Measurements from ENCODE around the gene LYAR.

The LYAR gene, protein sequence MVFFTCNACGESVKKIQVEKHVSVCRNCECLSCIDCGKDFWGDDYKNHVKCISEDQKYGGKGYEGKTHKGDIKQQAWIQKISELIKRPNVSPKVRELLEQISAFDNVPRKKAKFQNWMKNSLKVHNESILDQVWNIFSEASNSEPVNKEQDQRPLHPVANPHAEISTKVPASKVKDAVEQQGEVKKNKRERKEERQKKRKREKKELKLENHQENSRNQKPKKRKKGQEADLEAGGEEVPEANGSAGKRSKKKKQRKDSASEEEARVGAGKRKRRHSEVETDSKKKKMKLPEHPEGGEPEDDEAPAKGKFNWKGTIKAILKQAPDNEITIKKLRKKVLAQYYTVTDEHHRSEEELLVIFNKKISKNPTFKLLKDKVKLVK

DNA sequence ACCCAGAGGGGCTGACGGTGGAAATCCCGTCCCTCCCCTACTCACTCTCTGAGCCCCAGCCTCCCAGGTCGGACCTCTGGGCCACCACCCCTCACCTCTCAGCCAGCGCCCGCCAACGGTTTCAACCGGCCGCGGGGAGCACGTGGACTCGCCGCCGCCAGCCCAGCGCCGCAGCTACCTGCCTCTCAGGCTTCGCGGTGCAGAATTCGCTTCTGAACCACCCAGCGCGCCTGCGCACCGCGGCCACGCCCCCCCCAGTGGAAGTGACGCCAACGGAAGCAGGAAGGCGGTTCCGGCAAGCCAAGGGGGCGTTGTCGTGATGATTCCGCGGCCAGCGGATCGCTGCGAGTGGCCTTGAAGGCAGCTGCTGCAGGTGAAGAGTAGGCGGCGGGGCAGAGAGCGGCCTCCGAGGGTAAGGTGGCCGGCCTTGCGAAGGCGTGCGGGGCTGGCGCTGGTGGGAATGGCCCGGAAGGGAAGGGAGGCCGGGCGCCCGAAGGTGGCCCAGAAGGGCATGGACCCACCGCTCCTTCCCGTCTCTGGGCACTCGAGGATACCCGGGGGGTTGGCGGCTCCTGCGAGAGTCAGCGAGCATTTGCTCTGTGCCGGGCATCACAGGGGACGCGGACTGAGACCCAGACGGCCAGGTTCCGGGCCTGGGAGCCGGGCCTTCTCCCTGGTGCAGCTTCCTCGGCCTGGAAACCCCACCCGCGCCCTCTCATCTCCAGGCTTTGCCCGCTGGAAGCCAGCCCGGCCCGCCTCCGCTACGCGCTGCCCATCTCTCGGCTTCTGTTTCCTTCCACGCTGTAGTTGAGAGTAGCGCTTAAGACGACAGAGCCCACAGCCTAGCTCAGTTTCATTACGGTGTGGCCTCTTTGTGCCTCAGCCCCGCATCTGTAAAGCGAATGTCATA, at the start of gene LYAR, which contains the start of gene ZBTB49:
LYAR (minus strand) TSS at position 214 of the 910 bp plus-strand sequence. CDS start 6,412 bp downstream, outside the sequence.
ZBTB49 (plus strand) TSS at position 311 of the 910 bp plus-strand sequence. CDS start 9,695 bp downstream, outside the sequence.
- DNase-seq = peak; percentile 86 to 87

DNA sequence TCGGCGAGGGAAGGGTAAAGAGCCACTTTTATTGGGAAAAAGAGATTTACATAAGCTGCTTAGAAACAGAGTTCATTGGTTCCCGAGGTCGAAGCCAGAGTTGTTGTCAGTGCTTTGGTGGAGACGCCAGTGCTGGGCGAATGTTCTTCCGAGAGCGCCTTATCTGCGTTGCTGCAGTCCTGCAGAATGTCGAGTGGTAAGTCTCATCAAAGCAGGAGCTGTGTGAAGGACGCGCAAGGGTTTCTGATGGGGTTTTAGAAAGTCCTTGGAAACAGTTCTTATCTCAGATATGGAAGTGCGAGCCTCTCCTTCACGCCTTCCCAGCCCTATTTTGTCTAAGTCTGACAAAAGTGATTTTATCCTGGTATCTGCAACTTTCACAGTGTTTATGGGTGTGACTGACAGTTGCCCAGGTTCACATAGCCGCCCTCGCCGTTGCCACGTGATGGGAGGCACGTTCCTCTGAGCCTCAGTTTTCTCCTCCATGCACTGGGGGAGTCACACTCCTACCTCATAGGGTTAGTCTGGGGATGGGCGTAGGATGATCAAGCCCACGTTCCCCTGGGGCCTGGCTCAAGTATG, 49.6 kb upstream of the LYAR start:
- DNase-seq = no peak

DNA sequence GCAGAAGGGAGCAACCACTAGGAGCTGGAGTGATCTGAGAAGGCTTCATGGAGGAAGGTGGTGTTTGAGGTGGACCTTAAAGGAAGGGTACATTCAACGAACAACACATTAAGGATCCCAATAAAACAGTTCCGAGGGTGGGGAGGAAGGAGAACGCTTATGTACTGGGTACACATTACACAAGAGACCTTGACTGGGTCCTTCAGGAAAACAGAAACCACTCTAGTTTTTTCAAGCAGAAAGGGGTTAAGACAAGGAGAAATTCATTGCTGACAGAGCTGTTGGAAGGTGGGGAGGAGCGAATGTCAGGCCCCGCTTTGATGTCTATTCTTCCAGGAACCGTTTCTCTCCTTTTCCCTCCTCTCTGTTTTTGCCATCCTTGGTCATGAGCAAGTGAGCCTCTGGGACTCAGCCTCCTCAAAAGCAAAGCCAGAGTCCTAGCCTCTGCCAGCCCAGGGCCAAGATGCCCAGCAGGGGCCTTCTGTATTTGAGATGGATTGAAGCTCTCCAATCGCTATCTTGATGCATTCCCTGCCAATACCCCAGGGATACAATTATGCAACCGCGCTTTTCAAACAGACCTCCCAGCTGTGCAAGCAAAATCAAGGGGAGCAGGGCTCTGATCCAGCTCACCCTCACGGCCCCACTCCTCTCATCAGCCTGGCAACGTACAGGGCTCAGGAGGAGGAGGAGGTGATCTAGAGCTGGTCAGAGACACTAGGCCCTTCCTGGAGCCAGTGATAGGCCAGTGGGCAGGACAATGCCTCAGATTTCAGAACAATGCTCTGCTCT, 48.5 kb upstream of the LYAR start:
- DNase-seq = peak in 1 of 2 experiments; percentile 4

DNA sequence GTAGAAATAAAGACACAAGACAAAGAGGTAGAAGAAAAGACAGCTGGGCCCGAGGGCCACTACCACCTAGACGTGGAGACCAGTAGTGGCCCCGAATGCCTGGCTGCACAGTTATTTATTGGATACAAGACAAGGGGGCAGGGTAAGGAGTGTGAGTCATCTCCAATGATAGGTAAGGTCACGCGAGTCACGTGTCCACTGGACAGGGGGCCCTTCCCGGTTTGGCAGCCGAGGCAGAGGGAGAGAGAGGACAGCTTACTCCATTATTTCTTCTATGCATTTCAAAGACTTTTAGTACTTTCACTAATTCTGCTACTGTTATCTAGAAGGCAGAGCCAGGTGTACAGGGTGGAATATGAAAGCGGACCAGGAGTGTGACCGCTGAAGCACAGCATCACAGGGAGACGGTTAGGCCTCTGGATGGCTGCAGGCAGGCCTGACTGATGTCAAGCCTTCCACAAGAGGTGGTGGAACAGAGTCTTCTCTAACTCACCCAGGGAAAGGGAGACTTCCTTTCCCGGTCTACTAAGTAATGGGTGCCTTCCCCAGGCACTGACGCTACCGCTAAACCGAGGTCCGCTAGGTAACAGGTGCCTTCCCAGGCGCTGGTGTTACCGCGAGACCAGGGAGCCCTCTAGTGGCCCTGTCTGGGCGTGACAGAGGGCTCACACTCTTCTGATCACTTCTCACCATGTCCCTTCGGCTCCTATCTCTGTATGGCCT, 45.0 kb upstream of the LYAR start:
- DNase-seq = peak; percentile 52 to 62

DNA sequence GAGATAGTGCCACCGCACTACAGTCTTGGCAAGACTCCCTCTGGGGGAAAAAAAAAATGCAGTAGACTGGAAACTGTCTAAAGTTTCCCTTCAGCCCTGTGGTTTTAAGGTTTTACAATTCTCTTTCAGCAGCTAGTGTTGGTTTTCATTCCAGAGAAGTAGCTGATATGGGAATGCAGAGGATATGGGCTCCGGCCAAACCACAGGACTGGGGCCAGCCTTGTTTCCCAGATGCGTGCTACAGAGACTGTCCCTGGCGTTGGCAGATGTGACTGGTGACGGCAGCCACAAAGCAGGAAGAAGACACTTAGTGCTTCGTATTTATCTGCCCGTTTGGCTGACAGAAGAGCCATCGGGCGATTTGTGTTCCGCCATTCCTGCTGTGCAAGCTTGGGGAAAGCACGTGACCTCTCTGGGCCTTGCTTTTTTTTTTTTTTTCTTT, 43.3 kb upstream of the LYAR start:
- no peak for DNase-seq

DNA sequence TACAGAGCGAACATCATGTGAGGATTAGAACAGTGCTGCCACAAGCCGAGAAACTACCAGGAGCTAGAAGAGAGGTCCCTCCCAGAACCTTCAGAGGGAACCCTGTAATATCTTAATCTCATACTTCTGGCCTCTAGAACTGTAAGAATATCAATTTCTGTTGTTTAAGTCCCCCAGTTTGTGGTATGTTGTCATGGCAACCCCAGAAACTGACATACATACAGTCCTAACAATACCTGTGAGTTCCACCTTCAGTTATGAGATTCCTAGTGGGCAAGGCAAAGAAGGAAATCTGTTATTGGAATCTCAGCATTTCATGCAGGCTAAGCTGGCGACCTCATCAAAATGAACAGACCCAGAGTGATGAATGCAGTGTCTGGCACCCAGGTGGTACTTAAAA, 42.6 kb upstream of the LYAR start:
- no peak for DNase-seq

DNA sequence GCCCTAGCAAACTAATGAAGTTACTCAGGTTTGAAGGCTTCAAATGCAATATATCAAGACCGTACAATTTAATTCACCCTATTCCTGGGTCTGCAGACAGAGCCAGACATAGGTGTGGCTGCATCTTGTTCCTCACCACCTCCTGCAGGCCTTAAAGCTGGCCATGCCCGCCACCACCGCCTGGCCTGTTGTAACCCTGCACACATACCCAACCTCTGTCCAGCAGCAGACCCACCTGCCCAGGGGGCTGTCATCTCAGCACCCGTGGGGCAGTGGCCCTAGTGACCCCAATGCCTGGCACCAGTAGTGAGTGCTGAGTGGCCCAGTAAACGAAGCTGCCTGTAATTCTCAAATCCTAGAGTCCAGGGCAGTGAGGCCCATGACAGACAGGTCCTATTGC, 40.8 kb upstream of the LYAR start:
- no peak for DNase-seq

DNA sequence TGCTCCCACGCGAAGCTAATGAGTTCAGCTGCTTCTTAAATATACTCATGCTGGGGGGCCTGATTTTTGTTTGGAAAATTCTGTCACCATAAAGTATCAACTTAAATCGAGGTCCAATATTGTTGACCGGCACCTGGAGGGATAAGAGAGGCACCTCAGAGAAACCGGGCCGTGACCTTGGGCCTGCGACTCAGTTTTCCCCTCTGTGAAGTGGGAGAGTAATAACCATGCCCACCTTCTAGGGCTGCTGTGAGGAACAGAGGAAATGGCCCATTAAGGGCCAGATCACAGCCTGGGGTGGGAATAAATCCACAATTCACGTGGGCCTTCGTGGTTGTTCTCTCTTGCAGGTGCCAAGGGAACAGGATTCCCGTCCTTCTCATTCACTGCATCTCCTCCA, 39.5 kb upstream of the LYAR start:
- no peak for DNase-seq

DNA sequence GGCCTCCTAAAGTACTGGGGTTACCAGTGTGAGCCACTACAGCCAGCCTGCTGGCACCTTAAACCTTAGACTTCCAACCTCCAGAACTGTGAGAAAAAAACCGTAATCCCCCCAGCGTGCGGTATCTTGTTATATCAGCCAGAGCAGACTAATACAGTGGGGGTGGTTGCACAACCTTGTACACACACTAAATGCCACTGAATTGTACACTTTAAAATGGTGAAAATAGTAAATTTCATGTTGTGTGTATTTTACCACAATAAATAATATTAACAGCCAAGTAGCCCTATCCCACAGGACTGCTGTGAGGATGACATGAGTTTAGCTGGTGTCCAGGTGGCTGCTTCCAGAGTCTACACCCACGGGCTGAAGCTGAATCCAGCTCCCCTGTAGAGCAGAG, 38.9 kb upstream of the LYAR start:
- no peak for DNase-seq

DNA sequence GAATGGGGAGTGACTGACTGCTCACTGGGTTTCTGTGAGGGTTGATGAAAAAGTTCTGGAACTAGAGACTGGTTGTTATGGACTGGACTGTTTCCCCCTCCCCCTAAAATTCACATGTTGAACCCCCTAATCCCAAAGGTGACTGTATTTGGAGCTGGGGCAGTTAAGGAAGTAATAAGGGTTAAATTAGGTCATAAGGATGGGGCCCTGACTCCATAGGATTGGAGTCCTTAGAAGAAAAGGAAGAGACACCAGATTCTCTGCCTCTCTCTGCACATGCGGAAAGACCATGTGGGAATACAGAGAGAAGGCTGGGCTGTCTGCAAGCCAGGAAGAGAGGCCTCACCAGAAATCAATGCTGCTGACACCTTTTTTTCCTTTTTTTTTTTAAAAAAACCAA, 38.3 kb upstream of the LYAR start:
- no peak for DNase-seq

DNA sequence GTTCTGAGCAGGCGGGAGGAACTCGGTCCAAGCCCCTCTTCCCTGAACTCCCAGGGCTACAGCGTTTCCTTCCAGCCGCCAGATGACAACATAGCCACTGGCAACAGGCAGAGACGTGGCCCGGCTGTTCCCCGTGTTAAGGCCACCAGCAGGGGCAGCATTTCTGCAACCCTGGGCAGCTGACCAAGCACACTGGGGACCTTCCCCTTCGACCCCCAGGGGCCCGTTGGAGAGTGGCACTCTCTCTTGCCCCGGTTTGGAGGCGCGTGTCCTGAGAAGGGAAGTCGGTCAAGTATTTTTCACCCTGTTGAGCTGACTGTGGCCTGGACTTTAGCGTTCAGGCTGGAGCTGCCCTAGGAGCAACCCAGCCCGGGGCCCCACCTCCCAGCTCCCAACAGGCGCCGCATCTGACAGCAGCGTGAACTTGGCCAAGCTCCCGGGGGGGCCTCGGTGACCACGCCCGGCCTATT, 37.7 kb upstream of the LYAR start:
- DNase-seq = no peak

DNA sequence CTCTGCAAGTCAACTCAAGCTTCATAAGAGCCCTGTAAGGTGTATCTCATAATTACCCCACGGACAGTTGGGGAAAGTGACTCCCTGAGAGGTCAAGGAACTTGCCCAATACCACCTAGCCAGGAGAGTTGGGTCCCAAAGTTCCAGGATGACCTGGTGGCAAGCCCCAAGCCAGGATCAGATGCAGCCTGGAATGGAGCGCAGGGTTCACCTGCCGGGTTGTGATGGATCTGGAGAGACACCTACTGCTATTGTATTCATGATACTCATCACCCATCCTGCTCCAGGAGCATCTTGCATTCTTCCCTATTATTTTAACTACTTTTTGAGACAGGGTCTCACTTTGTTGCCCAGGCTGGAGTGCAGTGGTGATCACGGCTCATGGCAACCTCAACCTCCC, 36.2 kb upstream of the LYAR start:
- no peak for DNase-seq

DNA sequence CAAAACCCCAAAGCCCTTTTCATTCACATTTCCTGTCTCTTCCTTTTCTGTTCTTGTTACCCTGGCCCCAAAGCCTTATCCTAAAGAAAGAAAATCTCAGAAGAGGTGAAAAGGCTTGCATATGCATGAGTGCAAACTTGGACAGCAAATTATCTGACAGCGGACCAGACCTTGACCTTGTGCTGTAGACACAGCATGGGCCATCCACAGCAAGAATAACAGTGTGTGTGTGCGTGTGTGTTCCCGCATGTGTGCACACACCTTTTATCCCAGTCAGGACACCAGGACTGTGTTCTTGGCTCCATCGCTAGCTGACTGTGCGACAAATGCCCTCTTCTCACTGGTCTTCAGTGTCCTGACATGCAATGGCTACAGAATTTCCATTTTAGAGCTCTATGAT, 35.4 kb upstream of the LYAR start:
- no peak for DNase-seq

DNA sequence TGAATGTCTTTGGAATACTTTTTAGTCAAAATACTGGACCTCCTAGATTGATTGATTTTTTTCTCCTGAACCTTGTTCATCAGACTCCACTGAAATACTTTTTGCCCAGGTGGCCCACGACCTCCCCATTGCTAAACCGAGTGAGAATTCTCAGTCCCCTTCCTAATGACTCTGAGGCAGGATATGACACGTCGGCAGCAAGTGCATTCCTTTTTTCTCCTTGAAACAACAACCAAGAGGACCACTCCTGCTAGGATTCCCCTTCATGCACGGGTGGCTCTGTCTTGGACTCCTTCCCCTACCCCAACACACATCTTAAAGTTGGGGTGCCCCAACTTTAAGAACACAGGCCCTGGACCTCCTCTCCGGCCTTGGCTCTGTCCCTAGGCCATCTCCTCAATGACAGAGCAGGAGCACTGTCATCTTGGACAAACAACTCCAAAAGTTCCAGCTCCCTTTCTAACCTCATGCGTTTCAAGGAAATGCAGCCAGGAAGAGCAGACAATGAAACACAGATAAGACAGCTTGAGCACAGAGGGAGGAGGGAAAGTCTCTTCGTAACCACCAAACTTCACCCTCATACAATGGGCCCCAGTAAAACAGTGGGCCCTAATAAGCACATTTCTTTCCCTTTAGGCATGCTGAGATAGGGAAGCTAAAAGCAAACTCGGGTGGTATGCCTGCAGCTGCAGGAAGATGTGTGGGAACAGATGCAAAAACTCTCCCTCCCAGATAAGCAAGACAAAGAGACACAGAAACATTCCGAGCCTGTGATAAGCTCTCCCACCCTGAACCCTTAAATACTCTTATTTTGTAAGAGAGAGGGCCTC, 34.0 kb upstream of the LYAR start:
- no peak for DNase-seq

DNA sequence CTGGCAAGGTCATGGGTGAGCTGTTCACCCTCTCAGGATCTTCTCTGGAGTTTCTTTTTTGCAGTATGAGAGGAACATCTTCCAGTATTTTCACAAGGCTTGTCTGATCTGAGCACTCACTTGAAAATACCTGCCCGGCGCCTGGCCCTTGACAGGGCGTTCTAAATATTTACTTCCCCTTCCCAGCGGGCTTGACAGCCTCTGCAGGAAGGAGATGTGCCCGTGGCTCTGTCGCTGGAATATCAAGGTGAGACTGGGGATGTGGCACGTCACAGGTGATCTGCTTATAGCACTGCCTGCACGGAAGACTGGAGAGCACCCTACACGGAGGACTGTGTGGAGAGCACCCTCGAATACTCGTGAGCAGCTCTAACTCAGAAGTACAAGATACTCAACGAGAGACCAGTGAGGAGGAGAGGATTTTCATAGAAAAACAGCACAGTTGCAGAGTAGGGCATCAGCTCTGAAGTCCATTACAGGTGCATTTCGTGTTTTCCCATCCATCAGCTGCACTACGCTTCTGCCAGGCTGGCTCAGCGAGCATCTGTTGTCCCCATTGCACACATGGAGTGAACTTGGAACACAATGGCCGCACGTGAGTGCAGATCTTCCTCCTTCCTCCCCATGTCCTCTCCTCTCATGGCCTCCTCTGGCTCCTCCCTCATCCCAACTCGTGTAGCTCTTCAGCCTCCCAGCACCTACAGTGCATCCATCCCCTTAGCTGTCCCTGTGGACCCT, 32.2 kb upstream of the LYAR start:
- DNase-seq = no peak

DNA sequence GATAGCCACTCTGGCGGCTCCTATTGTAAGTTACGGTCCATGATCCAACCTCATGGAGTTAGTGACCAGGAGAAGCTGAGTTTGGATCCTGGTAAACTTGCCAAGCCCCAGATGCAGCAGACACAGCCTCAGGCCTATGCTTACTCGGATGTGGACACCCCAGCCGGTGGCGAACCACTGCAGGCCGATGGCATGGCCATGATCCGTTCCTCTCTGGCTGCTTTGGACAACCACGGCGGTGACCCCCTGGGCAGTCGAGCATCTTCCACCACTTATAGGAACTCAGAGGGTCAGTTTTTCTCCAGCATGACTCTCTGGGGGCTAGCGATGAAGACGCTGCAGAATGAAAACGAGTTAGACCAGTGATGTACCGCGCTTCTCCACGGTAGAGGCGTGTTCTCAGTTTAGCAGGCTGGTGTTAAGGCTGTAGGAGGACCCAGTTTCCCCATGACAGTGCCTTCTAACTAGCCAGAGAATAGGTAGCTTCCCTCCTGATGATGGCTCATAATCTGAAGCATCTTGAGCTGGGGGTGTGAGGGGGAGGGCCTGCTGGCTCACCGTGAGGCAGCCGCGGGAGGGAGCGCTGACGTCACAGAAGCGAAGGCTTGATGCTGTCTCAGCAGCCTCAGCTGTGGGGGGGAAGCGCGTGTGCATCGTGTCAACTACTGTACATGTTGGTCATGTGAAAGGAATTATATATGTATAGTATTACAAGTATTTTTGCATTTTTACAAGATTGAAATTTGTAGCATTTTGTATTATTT, 31.2 kb upstream of the LYAR start:
- DNase-seq = no peak

DNA sequence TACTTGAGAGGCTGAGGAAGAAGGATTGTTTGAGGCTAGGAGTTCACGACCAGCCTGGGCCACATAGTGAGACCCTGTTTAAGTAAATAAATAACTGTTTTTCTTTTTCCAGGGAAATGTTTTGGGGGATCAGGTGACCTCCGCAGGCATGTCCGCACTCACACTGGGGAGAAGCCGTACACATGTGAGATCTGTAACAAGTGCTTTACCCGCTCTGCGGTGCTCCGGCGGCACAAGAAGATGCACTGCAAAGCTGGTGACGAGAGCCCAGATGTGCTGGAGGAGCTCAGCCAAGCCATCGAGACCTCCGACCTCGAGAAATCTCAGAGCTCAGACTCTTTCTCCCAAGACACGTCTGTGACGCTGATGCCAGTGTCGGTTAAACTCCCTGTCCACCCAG, 30.6 kb upstream of the LYAR start:
- no peak for DNase-seq

DNA sequence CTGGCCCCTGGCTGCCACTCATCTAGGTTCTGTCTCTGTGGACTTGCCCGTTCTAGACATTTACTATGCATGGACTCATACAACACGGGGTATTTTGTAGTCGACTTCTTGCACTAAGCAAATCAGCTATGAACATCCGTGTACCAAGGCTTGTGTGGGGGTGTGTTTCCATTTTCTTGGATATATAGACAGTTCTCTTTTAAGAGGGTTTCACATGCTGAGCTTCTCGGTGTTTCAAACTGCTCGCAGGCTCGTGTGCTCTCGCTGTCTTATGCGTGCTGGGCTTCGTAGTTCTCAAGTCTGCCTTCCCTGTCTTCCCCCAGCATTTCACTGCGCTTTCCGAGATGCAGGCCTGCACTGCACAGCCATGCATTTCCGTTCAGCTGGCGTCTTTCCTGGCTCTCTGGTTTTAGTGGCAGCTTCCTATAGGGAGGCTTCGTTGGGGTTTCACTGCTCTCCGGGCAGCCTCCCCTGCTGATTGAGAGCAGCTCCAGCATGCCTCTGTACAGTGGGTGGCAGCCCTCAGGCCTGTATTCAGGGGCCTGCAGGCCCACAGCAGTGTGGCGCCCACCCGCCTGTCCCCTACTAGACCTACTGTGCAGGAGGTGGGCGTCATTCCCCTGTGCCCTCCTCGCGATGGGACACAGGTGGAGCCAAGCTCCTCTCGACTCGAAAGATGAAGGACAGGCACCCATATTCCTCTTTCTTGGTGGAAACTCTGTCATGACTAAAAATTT, 27.7 kb upstream of the LYAR start:
- no peak for DNase-seq

DNA sequence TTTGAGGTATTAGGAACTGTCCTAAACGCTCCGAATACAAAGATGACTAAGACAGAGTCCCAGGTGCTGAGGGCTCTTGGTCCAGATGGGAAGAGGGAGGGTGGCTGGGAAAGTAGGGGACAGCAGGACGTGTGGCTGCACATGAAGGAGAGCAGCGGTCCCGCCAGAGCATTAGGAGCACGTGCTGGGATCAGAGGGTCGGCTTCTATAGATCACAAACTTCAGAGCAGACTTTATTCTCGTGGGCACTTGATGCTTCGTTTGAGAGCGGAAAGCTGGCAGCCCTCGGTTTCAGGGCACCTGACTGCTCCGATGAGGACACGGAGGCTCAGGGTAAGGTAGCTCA, 26.2 kb upstream of the LYAR start:
- DNase-seq = no peak
